ENCODE measurements around the gene SHANK2. TPM values are rescaled to one million over a fixed set of nuclear protein-coding genes. Genes with fewer than 3 reads are reported as not detected.
A peak's percentile ranks its signal among the peaks of the same experiment; 100 is the strongest.

SHANK2 gene
- total RNA-seq, 1 experiment from 2014 or later = 23.8 TPM

DNA sequence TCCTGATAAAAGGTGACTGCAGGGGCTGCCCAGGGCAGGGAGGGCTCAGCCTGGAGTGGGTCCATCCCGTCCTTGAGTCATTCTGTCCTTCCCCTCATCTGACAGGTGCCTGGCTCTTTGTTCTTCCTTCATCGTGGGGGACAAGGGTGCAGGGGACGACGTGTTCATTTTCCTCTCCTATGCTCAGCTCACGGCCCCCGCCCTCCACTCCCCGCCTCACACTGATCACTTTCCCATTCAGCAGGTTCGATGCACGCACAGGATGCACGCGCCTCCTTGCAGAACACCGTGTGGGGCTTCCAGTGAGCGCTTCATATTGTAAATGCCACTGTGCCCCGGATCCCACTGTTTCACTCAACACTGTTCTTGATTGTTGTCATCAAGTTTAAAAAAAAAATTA is 32.7 kb upstream of the SHANK2 start:
- peak; percentile 13 for DNase-seq
- Mint-ChIP-seq H3K27ac (no peak overlapping the region), H3K9me3 (peaks cover 12 to 16% of the 10 kb centered on the region in 2 experiments), H3K4me1 (peaks cover 11 to 13% of the 10 kb centered on the region in 2 experiments), H3K4me3 (no peak overlapping the region), H3K36me3 (ENCODE audit: insufficient read depth in 1 of 3, low read depth in 3 of 3) (peaks cover 2 to 9% (median 5%) of the 10 kb centered on the region in 3 experiments; a peak in 5 of 7 replicates), H3K27me3 (ENCODE audit: low read depth) (peaks cover 27% of the 10 kb centered on the region)
- H2BK12ac ChIP-seq (ENCODE audit: insufficient read length, low read depth, low read length) = no peak overlapping the region
- H2AFZ ChIP-seq (ENCODE audit: low read length) = no peak overlapping the region
- no peak overlapping the region for H3K4me2 ChIP-seq (ENCODE audit: insufficient read depth, insufficient read length, low read length)
- no peak overlapping the region for H3K14ac ChIP-seq (ENCODE audit: insufficient read depth, low read length)
- no peaks in the 10 kb centered on the region for H3K27me3 ChIP-seq (ENCODE audit: insufficient read depth, low read length)
- H3K18ac ChIP-seq (ENCODE audit: insufficient read length, low read depth, low read length) = no peak overlapping the region
- no peaks in the 10 kb centered on the region for H3K23me2 ChIP-seq (ENCODE audit: insufficient read length, low read depth, low read length, poor library complexity, severe bottlenecking)
- H3K79me1 ChIP-seq (ENCODE audit: insufficient read depth, low read depth, low read length, poor library complexity, severe bottlenecking) = no peaks in the 10 kb centered on the region
- WGBS (ENCODE audit: extremely low coverage, insufficient read length, low lambda C conversion rate) = no CpG with 5 or more reads among the region's 14 CpGs
- H2BK120ac ChIP-seq (ENCODE audit: low read depth, low read length, poor library complexity, severe bottlenecking) = no peak overlapping the region
- no peak overlapping the region for H3K27ac ChIP-seq (ENCODE audit: insufficient read length, low read depth, low read length)
- H2AK5ac ChIP-seq (ENCODE audit: insufficient read length, low read length) = no peak overlapping the region
- no peaks in the 10 kb centered on the region for H3K79me2 ChIP-seq (ENCODE audit: insufficient read depth, low read length)
- TF ChIP-seq, protein P1, sequence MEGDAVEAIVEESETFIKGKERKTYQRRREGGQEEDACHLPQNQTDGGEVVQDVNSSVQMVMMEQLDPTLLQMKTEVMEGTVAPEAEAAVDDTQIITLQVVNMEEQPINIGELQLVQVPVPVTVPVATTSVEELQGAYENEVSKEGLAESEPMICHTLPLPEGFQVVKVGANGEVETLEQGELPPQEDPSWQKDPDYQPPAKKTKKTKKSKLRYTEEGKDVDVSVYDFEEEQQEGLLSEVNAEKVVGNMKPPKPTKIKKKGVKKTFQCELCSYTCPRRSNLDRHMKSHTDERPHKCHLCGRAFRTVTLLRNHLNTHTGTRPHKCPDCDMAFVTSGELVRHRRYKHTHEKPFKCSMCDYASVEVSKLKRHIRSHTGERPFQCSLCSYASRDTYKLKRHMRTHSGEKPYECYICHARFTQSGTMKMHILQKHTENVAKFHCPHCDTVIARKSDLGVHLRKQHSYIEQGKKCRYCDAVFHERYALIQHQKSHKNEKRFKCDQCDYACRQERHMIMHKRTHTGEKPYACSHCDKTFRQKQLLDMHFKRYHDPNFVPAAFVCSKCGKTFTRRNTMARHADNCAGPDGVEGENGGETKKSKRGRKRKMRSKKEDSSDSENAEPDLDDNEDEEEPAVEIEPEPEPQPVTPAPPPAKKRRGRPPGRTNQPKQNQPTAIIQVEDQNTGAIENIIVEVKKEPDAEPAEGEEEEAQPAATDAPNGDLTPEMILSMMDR (conservative IDR thresholded peaks at IDR 0.05) = no peak
- no peak overlapping the region for H3K4ac ChIP-seq (ENCODE audit: low read depth, low read length)
- no peak overlapping the region for H2BK5ac ChIP-seq (ENCODE audit: insufficient read length, low read length)
- H4K20me1 ChIP-seq (ENCODE audit: control insufficient read depth, insufficient read depth, insufficient read length) = no peaks in the 10 kb centered on the region
- no peak overlapping the region for H3K23ac ChIP-seq (ENCODE audit: insufficient read length, low read depth, low read length)
- no peak overlapping the region for H2BK20ac ChIP-seq (ENCODE audit: low read depth, low read length, poor library complexity, severe bottlenecking)
- no peak overlapping the region for H3K56ac ChIP-seq (ENCODE audit: insufficient read length, low read depth, low read length)
- no peaks in the 10 kb centered on the region for H3K9me3 ChIP-seq (ENCODE audit: control insufficient read depth, low read depth, low read length)
- H4K91ac ChIP-seq (ENCODE audit: insufficient read length, low read depth, low read length) = no peak overlapping the region
- no peak overlapping the region for H3T11ph ChIP-seq (ENCODE audit: low read length)
- H2BK15ac ChIP-seq (ENCODE audit: low read depth, low read length) = no peak overlapping the region
- H3K9ac ChIP-seq (ENCODE audit: extremely low read depth, insufficient read length, low read length) = no peak overlapping the region
- H3K4me1 ChIP-seq (ENCODE audit: insufficient read depth, low read length) = no peaks in the 10 kb centered on the region; the same call in 1 of the 2 replicates
- H4K5ac ChIP-seq (ENCODE audit: insufficient read length, low read depth, low read length) = no peak overlapping the region
- no peak overlapping the region for H4K8ac ChIP-seq (replicated peaks; ENCODE audit: insufficient read length, low read depth, low read length)

Measured in H9 (cell line).